Stimulated activated naive B cell treated with anti-CD40 and anti-IgM and Interleukin-4, amounts not matched to agents 10 μg/mL and 1 μg/mL and 100 μg/mL, for 72 hours (primary cell): ENCODE measurements around the gene KRT9.
"Not testable (repeated sequence)": the region's sequence is repeated elsewhere in the genome, so short reads cannot be mapped to it uniquely, and the experiment has no call there.

ENCODE experiments used
- ATAC-seq, 2 donors: fragments of 150-1000 bp; cut with Tn5 transposase; replicated peaks; 2 replicates each; pipeline ENCODE4 v1.10.0; 2021; ENCODE audit warnings: moderate library complexity in 1 of 2
- DNase-seq: peaks from one replicate; pipeline ENCODE4 v3.0.0; 2021
- H3K27ac Mint-ChIP-seq: one replicate; pipeline ENCODE4 v1.8.0; 2022; ENCODE audit warnings: mild to moderate bottlenecking, mixed read lengths
- H3K27me3 Mint-ChIP-seq, 2 donors: one replicate each; pipeline ENCODE4 v1.8.0; 2022; ENCODE audit warnings: mixed read lengths in 2 of 2
- H3K36me3 Mint-ChIP-seq, 2 donors: one replicate each; pipeline ENCODE4 v1.8.0; 2022; ENCODE audit warnings: mixed read lengths in 2 of 2, mild to moderate bottlenecking in 1 of 2
- H3K4me1 Mint-ChIP-seq, 2 donors: one replicate each; pipeline ENCODE4 v1.8.0; 2022; ENCODE audit warnings: mixed read lengths in 2 of 2, mild to moderate bottlenecking in 1 of 2
- H3K4me3 Mint-ChIP-seq, 2 donors: one replicate each; pipeline ENCODE4 v1.8.0; 2022; ENCODE audit warnings: mild to moderate bottlenecking in 2 of 2, mixed read lengths in 2 of 2, moderate library complexity in 1 of 2
- H3K9me3 Mint-ChIP-seq, 2 donors: one replicate each; pipeline ENCODE4 v1.8.0; 2022; ENCODE audit warnings: mixed read lengths in 2 of 2, mild to moderate bottlenecking in 1 of 2

KRT9 gene, protein sequence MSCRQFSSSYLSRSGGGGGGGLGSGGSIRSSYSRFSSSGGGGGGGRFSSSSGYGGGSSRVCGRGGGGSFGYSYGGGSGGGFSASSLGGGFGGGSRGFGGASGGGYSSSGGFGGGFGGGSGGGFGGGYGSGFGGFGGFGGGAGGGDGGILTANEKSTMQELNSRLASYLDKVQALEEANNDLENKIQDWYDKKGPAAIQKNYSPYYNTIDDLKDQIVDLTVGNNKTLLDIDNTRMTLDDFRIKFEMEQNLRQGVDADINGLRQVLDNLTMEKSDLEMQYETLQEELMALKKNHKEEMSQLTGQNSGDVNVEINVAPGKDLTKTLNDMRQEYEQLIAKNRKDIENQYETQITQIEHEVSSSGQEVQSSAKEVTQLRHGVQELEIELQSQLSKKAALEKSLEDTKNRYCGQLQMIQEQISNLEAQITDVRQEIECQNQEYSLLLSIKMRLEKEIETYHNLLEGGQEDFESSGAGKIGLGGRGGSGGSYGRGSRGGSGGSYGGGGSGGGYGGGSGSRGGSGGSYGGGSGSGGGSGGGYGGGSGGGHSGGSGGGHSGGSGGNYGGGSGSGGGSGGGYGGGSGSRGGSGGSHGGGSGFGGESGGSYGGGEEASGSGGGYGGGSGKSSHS

DNA sequence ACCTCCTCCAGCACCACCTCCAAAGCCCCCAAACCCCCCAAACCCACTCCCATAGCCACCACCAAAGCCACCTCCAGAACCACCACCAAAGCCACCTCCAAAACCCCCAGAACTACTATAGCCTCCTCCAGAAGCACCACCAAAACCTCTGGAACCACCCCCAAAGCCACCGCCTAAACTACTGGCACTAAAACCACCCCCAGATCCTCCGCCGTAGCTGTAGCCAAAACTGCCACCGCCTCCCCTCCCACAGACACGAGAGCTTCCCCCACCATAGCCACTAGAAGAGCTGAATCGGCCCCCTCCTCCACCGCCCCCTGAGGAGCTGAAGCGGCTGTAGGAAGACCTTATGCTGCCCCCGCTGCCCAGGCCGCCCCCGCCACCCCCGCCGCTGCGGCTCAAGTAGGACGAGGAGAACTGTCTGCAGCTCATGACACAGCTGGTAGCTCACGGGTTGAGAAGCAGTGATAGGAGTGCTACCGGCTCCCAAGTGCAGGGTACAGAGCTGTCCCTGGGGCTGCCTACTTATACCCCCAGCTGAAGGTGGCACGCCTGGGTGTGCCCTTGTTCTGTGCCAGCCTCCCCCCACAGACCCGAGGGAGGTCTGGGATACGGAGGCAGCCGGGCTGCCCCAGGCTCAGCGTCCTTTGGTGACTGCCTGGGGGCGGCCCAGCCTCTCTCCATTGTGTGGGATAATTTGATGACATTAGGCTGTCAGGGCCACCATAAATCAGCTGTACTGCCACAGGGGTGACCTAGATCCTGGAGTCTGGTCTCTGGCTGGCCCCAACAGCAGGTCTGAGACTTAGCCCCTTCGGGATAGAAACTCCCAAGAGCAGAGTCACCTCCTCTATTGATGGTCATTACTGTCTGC is at the start of gene KRT9:
TSS of gene KRT9 (minus strand) at position 499 of the 874 bp plus-strand sequence. CDS start at position 432, 67 bp downstream.
- DNase-seq (no peak), ATAC-seq (no peak)
- Mint-ChIP-seq H3K4me3 (no peak within 1 kb of the TSS), H3K9me3 (peaks cover 8 to 10% of the 10 kb centered on the region in 2 donors), H3K27me3 (peaks cover 43 to 52% of the 10 kb centered on the region in 2 donors), H3K4me1 (peaks cover 0 to 5% of the 10 kb centered on the region in 2 donors), H3K36me3 (peaks cover 0 to 6% of the 10 kb centered on the region in 2 donors), H3K27ac (no peak within 1 kb of the TSS)

DNA sequence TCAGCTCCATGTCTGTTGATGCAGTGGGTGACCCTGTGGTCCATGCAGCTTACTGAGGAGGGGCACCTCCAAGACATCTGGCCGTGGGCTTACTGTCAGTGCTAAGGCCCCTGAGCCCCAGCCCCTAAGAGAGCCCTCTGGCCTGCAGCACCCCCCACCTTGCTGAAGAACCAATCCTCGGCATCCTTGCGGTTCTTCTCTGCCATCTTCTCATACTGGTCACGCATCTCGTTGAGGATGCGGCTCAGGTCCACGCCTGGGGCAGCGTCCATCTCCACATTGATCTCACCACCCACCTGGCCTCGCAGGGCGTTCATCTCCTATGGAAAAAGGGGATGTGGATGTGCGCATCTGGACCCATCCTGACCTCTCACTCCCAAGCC is 49.6 kb upstream of the KRT9 start:
- H3K9me3 Mint-ChIP-seq, H3K4me3 Mint-ChIP-seq, H3K27ac Mint-ChIP-seq, H3K4me1 Mint-ChIP-seq, ATAC-seq, DNase-seq, H3K36me3 Mint-ChIP-seq: not testable (repeated sequence)
- H3K27me3 Mint-ChIP-seq = peaks cover 29 to 39% of the 10 kb centered on the region in 2 donors

DNA sequence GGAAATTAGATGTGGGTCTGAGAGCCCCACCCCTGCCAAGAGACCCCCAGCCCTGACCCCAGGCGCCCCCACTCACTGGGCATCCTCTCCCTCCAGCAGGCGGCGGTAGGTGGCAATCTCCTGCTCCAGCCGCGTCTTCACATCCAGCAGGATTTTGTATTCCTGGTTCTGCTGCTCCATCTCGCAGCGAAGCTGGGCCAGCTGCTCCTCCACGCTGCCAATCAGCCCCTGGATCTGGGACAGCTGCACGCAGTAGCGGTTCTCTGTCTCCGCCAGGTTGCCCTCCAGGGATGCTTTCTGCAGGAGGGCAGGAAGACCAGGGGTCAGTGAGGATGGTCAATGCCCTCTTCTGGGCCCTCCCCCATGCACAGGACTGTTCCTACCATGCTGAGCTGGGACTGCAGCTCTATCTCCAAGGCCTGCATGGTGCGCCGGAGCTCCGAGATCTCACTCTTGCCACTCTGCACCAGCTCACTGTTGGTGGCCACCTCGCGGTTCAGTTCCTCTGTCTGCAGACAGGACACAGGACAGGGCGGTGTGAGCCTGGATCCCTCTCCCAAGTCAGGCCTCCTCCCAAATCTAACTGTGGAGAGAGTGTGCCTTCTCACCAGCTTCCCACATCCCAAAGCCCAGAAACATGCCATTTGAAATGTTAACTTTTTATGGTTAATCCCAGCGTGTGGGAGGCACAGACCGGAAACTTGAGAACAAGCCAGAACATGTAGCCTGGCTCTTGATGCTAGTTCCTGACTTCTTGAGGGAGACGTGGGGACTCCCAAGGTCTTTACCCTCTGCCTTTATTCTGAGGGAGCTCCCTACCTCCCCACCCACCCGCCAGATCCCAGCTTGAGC is 49.0 kb upstream of the KRT9 start:
- Mint-ChIP-seq H3K9me3 (no peaks in the 10 kb centered on the region), H3K4me1 (no peaks in the 10 kb centered on the region), H3K27ac (no peak overlapping the region), H3K36me3 (no peaks in the 10 kb centered on the region), H3K27me3 (peaks cover 23 to 37% of the 10 kb centered on the region in 2 donors), H3K4me3 (no peak overlapping the region)
- ATAC-seq (no peak), DNase-seq (no peak)

DNA sequence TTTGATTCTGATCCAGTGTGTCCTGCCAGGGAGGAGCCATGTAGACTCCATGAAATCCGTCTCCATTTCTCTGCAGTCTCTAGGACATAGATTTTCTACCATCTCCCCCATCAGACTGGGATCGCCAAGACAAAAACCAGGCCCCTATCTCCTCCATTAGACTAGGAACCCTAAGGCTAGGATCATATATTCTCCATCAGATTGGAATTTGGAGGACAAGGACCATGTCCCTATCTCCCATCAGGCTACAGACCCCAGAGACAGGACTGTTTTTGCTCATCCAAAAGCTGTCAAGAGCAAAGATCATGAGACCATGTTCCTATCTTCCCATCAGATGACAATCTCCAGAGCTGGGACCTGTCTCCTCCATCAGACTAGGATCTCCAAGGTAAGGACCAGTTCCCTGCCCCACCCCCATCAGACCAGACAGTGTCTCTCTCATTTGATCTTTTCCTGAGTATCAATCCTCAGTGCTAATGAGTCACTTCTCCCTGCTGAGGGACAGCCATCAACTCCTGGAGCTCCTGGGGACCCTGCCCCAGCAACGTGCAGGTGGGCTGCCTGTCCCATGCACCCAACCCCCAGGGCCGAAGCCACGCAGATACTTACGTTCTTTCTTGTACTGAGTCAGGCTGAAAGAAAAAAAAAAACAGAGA is 48.2 kb upstream of the KRT9 start:
- not testable (repeated sequence) for ATAC-seq, DNase-seq, H3K4me1 Mint-ChIP-seq, H3K9me3 Mint-ChIP-seq, H3K4me3 Mint-ChIP-seq, H3K27ac Mint-ChIP-seq, H3K36me3 Mint-ChIP-seq
- peaks cover 24 to 41% of the 10 kb centered on the region in 2 donors for H3K27me3 Mint-ChIP-seq

DNA sequence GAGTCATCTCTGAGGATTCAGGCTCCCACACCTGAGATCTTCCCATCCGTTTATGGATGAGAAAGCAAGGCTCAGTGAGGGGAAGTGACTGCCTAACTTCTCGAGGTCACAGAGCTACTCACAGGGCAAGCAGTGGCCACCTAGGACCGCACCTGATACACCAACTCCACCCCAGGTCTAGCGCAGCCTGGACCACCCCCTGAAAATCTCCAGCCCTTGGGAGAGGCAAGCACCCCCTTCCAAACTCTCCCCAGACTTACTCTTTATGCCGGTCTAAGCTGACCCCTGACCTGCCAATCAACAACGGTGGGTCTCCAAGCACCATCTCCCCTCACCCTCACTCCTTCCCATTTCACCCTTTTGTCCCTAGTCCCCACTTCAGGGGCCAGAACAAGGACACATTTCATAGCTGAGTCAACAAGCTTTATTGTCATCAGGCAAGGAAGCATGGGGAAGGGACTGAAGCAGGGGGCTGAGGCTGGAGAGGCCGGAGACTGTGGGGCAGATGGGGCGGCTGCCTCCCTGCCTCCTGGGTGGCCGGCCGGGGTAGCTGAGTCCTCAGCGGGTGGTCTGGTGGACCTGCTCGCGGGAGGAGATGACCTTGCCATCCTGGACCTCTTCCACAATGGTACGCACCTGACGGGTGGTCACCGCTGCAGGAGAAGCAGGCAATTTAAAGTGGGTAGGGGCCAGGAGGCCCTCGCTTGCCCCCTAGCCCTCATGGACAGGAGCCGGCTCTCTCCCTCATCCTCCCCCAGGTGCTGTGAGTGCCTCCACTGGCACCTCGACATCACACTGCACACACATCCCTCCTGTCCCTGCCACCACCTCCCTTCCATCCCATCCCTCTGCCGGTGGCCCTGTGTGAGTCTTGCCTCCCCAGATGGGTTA is 47.4 kb upstream of the KRT9 start:
- no peak overlapping the region for H3K27ac Mint-ChIP-seq
- no peak for DNase-seq
- H3K27me3 Mint-ChIP-seq = peaks cover 22 to 36% of the 10 kb centered on the region in 2 donors
- ATAC-seq = no peak
- no peaks in the 10 kb centered on the region for H3K4me1 Mint-ChIP-seq
- H3K36me3 Mint-ChIP-seq = no peaks in the 10 kb centered on the region
- no peaks in the 10 kb centered on the region for H3K9me3 Mint-ChIP-seq
- no peak overlapping the region for H3K4me3 Mint-ChIP-seq

DNA sequence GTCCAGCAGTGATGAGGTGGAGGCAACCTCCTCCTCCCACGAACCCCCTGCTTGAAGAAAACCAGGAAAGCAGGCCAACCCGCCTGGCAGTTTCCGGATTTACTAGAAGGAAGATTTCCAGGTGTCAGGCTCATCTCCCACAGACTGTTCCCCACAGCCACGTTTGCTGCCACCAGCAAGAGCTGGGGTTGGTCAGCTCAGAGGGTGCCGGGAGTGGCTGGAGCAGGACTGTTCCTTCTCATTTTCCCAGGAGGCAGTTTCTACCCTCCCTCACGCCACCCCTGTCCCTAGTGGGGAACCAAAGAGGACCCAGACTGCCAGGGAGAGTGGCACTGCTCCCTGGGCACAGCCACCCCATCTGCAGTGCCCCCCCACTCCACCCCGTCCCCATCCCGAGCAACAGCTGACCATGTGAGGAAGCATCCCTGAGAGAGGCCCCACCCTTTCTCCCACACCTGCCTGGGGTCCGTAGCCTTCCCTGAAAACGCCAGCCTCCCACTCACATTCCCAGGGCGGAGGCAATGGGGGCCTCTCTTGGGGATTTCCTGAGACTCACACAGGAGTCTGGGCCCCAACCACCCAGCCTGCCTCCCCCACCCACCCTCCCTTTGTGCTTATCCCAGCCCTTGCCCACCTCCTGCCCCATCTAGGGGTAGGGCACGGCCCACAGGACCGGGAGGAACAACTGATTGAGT is 46.6 kb upstream of the KRT9 start:
- no peak overlapping the region for H3K4me3 Mint-ChIP-seq
- no peaks in the 10 kb centered on the region for H3K4me1 Mint-ChIP-seq
- H3K36me3 Mint-ChIP-seq = no peaks in the 10 kb centered on the region
- H3K27ac Mint-ChIP-seq = no peak overlapping the region
- no peaks in the 10 kb centered on the region for H3K9me3 Mint-ChIP-seq
- H3K27me3 Mint-ChIP-seq = peaks cover 26 to 40% of the 10 kb centered on the region in 2 donors
- DNase-seq (no peak), ATAC-seq (no peak)

DNA sequence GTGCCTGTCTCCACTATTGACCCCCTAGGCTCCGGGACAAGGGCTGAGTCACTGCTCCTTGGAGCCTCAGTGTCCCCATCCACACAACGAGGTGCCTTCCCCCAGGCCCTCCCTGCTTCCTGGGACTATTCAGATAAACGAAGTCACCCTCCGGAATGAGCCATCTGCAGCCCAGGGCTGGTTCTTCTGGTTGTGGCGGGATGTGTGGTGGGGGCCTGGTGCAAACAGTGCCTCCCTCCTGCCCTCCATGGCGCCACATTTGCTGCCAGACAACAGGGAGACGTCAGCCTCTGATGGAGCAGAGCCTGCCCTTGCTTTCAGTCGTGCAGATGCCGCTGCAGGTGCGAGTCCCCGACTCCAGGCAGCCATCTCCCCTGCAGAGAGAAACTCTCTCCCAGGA is 45.8 kb upstream of the KRT9 start:
- H3K9me3 Mint-ChIP-seq = no peaks in the 10 kb centered on the region
- no peaks in the 10 kb centered on the region for H3K36me3 Mint-ChIP-seq
- DNase-seq (no peak), ATAC-seq (no peak)
- H3K4me3 Mint-ChIP-seq = no peak overlapping the region
- peaks cover 27 to 42% of the 10 kb centered on the region in 2 donors for H3K27me3 Mint-ChIP-seq
- H3K27ac Mint-ChIP-seq = no peak overlapping the region
- no peaks in the 10 kb centered on the region for H3K4me1 Mint-ChIP-seq

DNA sequence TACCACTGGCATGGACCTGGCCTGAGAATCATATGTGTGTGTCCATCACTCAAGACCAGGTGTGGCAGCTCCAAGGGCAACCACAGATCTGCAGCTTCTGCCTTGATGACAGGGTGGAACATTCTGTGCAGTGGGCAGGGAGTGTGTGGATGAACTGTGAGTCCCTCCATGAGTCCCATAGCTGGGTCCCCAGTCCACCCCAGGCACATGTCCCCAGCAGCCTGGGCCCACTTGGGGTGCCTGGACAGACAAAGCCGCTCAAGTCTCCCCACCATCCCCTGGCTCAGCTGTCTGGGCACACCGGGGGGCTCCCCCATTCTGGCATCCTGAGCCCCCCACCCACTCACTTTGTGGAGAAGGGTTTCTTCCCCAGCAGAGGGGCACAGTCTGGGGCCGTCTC is 45.3 kb upstream of the KRT9 start:
- Mint-ChIP-seq H3K36me3 (no peaks in the 10 kb centered on the region), H3K4me1 (no peaks in the 10 kb centered on the region), H3K4me3 (no peak overlapping the region), H3K9me3 (no peaks in the 10 kb centered on the region), H3K27me3 (peaks cover 31 to 42% of the 10 kb centered on the region in 2 donors), H3K27ac (no peak overlapping the region)
- DNase-seq (no peak), ATAC-seq (no peak)

DNA sequence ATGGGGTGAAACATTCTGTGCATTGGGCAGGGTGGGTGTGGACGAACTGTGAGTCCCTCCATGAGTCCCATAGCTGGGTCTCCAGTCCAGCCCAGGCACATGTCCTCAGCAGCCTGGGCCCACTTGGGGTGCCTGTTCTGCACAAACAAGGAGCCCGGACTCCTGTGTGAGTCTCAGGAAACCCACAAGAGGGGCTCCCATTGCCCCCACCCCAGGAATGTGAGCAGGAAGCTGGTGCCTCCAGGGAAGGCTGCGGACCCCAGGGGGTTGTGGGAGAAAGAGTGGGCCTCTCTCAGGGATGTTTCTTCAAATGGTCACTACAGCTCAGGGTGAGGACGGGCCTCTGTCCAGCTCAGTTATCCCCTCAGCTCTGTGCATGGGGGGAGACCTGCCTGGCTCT is 44.6 kb upstream of the KRT9 start:
- not testable (repeated sequence) for H3K27ac Mint-ChIP-seq, H3K36me3 Mint-ChIP-seq, H3K9me3 Mint-ChIP-seq, DNase-seq, H3K4me3 Mint-ChIP-seq, H3K4me1 Mint-ChIP-seq, ATAC-seq
- H3K27me3 Mint-ChIP-seq = peaks cover 33 to 42% of the 10 kb centered on the region in 2 donors

DNA sequence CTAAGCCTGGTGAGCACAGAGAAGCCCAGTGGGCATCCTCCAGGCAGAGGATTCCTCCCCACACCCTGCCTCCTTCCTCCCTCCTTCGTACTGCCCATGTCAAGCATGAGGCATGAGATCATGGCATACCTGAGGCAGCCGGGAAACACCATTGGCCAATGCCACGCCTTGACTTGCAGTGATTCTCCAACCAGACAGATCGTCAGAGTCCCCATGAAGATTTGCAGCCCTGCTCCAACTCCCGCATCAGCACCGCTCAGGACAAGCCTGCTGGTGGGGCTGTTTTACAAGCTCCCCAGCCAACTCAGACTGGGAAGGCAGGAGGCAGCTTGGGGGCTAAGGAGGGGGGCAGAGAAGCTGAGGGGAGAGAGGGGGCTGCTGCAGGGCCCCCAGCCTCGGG is 43.6 kb upstream of the KRT9 start:
- DNase-seq (no peak), ATAC-seq (no peak)
- H3K27me3 Mint-ChIP-seq = peaks cover 38 to 40% of the 10 kb centered on the region in 2 donors
- no peaks in the 10 kb centered on the region for H3K4me1 Mint-ChIP-seq
- H3K27ac Mint-ChIP-seq = no peak overlapping the region
- no peaks in the 10 kb centered on the region for H3K9me3 Mint-ChIP-seq
- H3K36me3 Mint-ChIP-seq = no peaks in the 10 kb centered on the region
- no peak overlapping the region for H3K4me3 Mint-ChIP-seq

DNA sequence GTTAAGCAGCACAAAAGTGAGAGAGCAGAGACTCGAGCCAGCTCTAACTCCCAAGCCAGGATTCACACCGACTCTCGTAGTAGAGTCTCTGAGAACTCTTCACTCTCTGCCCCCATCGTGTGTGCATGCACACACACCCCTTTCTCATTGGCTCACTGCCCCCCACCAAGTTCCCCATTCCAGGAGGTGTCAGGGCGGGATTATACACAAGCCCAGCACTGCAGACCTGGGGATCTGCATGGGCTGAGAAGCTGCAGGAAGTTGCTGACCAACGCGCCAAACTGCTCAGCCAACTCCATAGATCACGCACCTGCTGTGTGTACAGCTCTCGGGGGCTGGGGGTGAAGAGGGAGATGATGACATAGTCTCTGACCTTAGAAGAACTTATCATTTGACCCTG is 42.9 kb upstream of the KRT9 start:
- not testable (repeated sequence) for H3K9me3 Mint-ChIP-seq, H3K4me3 Mint-ChIP-seq, H3K4me1 Mint-ChIP-seq, ATAC-seq, H3K36me3 Mint-ChIP-seq, H3K27ac Mint-ChIP-seq, DNase-seq
- peaks cover 35 to 39% of the 10 kb centered on the region in 2 donors for H3K27me3 Mint-ChIP-seq

DNA sequence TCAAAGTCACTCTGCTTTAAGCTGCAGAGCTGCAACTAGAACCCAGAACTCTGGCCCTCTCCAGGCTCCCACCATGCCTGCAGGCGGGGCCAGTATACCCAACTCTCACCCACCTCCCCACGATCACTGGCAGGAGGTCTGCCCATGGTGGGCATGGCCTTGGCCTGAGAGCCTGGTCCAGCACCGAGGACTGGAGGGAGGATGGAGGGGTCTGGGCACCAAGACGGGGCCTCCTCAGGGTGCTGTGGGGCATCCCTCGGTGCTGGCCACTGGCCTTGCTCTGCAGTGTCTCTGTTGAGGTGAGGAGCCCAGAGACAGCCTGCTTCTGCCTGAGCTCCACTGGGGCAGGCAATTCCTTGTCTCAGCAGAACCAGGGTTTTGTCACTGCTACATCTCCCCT is 42.2 kb upstream of the KRT9 start:
- Mint-ChIP-seq H3K36me3 (peaks cover 0 to 2% of the 10 kb centered on the region in 2 donors), H3K27me3 (peaks cover 34 to 43% of the 10 kb centered on the region in 2 donors), H3K4me3 (no peak overlapping the region), H3K9me3 (no peaks in the 10 kb centered on the region), H3K27ac (no peak overlapping the region), H3K4me1 (no peaks in the 10 kb centered on the region)
- no peak for DNase-seq
- no peak for ATAC-seq
